ENCODE results near the gene AGAP3. TPM values are rescaled to one million over a fixed set of nuclear protein-coding genes. Genes with fewer than 3 reads are reported as not detected.

The AGAP3 gene
- total and polyA plus RNA-seq, 4 donors = 3.9 to 27.0 (median 17.6) TPM

GRCh38 chr7:151080067-151080521 lies 6.2 kb upstream of the AGAP3 start:
- Histone ChIP-seq H3K36me3 (ENCODE audit: control insufficient read depth in 4 of 4, insufficient read depth in 3 of 4, low read depth in 1 of 4, low read length in 3 of 4) (peaks cover 7 to 16% (median 13%) of the 10 kb centered on the region in 4 donors), H3K9me3 (ENCODE audit: control insufficient read depth in 4 of 4, low read length in 3 of 4) (no peaks in the 10 kb centered on the region), H3K9ac (ENCODE audit: low read depth in 1 of 2, low read length in 2 of 2) (peak overlapping the region in 1 of 2 donors; percentile 92), H3K4me3 (ENCODE audit: low read depth in 1 of 3, low read length in 3 of 3) (peak overlapping the region; percentile 89 to 98 (median 97)), H3K4me1 (ENCODE audit: control insufficient read depth in 4 of 4, insufficient read depth in 4 of 4, low read length in 3 of 4) (peaks cover 17 to 48% (median 35%) of the 10 kb centered on the region in 4 donors), H3K27ac (ENCODE audit: low read depth in 1 of 2, low read length in 2 of 2) (peak overlapping the region; percentile 85 to 94), H3K27me3 (ENCODE audit: control insufficient read depth in 4 of 4, insufficient read depth in 4 of 4, low read length in 3 of 4) (no peaks in the 10 kb centered on the region)
- TF ChIP-seq HNF4G (IDR thresholded peaks at IDR 0.05) (no peak), RXRA (IDR thresholded peaks at IDR 0.05) (peak in 1 of 2 donors; percentile 47), NR2F2 (IDR thresholded peaks at IDR 0.05) (no peak), YY1 (IDR thresholded peaks at IDR 0.05) (no peak), MAX (IDR thresholded peaks at IDR 0.05) (no peak)
- peak; percentile 60 for DNase-seq (ENCODE audit: low spot score)
- WGBS = 1% methylated on average over 31 of the region's 31 CpGs

GRCh38 chr7:151080522-151081169 lies 5.6 kb upstream of the AGAP3 start, which contains the start of gene FASTK:
Gene FASTK (minus strand): TSS chr7:151080809. CDS start chr7:151080766, 43 bp downstream.
- H3K9me3 ChIP-seq (ENCODE audit: control insufficient read depth in 4 of 4, low read length in 3 of 4) = no peaks in the 10 kb centered on the region
- under 1% methylated on average over 66 of the region's 66 CpGs for WGBS

More at GRCh38 chr7:151080522-151081169, 5.6 kb upstream of the AGAP3 start, which contains the start of gene FASTK:
- Histone ChIP-seq H3K4me1 (ENCODE audit: control insufficient read depth in 4 of 4, insufficient read depth in 4 of 4, low read length in 3 of 4) (peaks cover 17 to 54% (median 40%) of the 10 kb centered on the region in 4 donors), H3K27ac (ENCODE audit: low read depth in 1 of 2, low read length in 2 of 2) (peak within 1 kb of the TSS; percentile 85 to 94), H3K4me3 (ENCODE audit: low read depth in 1 of 3, low read length in 3 of 3) (peak within 1 kb of the TSS; percentile 89 to 98 (median 97)), H3K27me3 (ENCODE audit: control insufficient read depth in 4 of 4, insufficient read depth in 4 of 4, low read length in 3 of 4) (no peaks in the 10 kb centered on the region), H3K36me3 (ENCODE audit: control insufficient read depth in 4 of 4, insufficient read depth in 3 of 4, low read depth in 1 of 4, low read length in 3 of 4) (peaks cover 3 to 15% (median 8%) of the 10 kb centered on the region in 4 donors), H3K9ac (ENCODE audit: low read depth in 1 of 2, low read length in 2 of 2) (peak within 1 kb of the TSS; percentile 41 to 92)
- TF ChIP-seq REST (IDR thresholded peaks at IDR 0.05) = peak; percentile 23
- TF ChIP-seq NR2F2 (IDR thresholded peaks at IDR 0.05) = no peak
- TF ChIP-seq FOXA2 (IDR thresholded peaks at IDR 0.05) = no peak
- TF ChIP-seq YY1 (IDR thresholded peaks at IDR 0.05) = peak; percentile 97
- no peak for TF ChIP-seq CTCF (IDR thresholded peaks at IDR 0.05; ENCODE audit: low read depth, low read length, missing input control)
- no peak for TF ChIP-seq HNF4A (conservative IDR thresholded peaks at IDR 0.05)
- TF ChIP-seq SP1 (IDR thresholded peaks at IDR 0.05) = no peak
- no peak for TF ChIP-seq RXRA (IDR thresholded peaks at IDR 0.05)
- no peak for TF ChIP-seq ATF3 (IDR thresholded peaks at IDR 0.05)
- no peak for TF ChIP-seq MAX (IDR thresholded peaks at IDR 0.05)
- TF ChIP-seq RAD21 (IDR thresholded peaks at IDR 0.05) = peak in 1 of 2 donors; percentile 25
- no peak for TF ChIP-seq TAF1 (conservative IDR thresholded peaks at IDR 0.05)
- TF ChIP-seq HNF4G (IDR thresholded peaks at IDR 0.05) = no peak
- TF ChIP-seq JUND (IDR thresholded peaks at IDR 0.05) = no peak
- no peak for TF ChIP-seq FOXA1 (IDR thresholded peaks at IDR 0.05)
- no peak for TF ChIP-seq EGR1 (IDR thresholded peaks at IDR 0.05; ENCODE audit: low read depth in 2 of 2)
- TF ChIP-seq ZBTB33 (IDR thresholded peaks at IDR 0.05) = no peak
- TF ChIP-seq GABPA (IDR thresholded peaks at IDR 0.05 in 1 of 2, conservative IDR thresholded peaks at IDR 0.05 in 1 of 2) = peak in 1 of 2 donors; percentile 45
- DNase-seq (ENCODE audit: low spot score) = peak; percentile 86
